Natural killer cell (primary cell): ENCODE data around the gene SURF1. TPM values are rescaled to one million over a fixed set of nuclear protein-coding genes. Genes with fewer than 3 reads are reported as not detected.
A peak's percentile ranks its signal among the peaks of the same experiment; 100 is the strongest.
"Not testable (repeated sequence)": the region's sequence is repeated elsewhere in the genome, so short reads cannot be mapped to it uniquely, and the experiment has no call there.

Experiments used
- ATAC-seq, 3 donors: fragments of 150-1000 bp in 2 of 3; fragments of 200-7000 bp in 1 of 3; cut with Tn5 transposase; 1 replicate in 1 of 3; 2 replicates in 2 of 3; pipeline ENCODE4 v1.10.0; 2021; ENCODE audit warnings: mild to moderate bottlenecking in 2 of 3, moderate library complexity in 2 of 3
- DNase-seq, 2 donors: peaks; one replicate each; pipeline versions ENCODE4 v3.0.0 to v3.0.0-alpha.2; 2013 to 2021; ENCODE audit warnings: mixed read lengths in 1 of 2
- H3K27ac ChIP-seq: one replicate; pipeline ENCODE4 v1.5.1; 2013; ENCODE audit warnings: mild to moderate bottlenecking, low read length
- H3K27me3 ChIP-seq: one replicate; pipeline ENCODE4 v1.6.1; 2013; ENCODE audit warnings: low read length; ENCODE audit not compliant: control insufficient read depth, insufficient read depth
- H3K36me3 ChIP-seq: one replicate; pipeline ENCODE4 v1.6.1; 2013; ENCODE audit warnings: low read length; ENCODE audit not compliant: control insufficient read depth, insufficient read depth
- H3K4me1 ChIP-seq: one replicate; pipeline ENCODE4 v1.6.1; 2013; ENCODE audit warnings: low read length; ENCODE audit not compliant: control insufficient read depth, insufficient read depth
- H3K4me3 ChIP-seq: one replicate; pipeline ENCODE4 v1.5.1; 2013; ENCODE audit warnings: low read length
- H3K9me3 ChIP-seq: one replicate; pipeline ENCODE4 v1.6.1; 2013; ENCODE audit warnings: low read length; ENCODE audit not compliant: control insufficient read depth, insufficient read depth
- H3K27ac Mint-ChIP-seq, 2 donors: one replicate each; pipeline ENCODE4 v1.8.0; 2022; ENCODE audit warnings: mild to moderate bottlenecking in 2 of 2, mixed read lengths in 2 of 2, moderate library complexity in 1 of 2
- H3K27me3 Mint-ChIP-seq, 2 donors: one replicate each; pipeline ENCODE4 v1.8.0; 2022; ENCODE audit warnings: low read depth in 2 of 2, mixed read lengths in 2 of 2
- H3K36me3 Mint-ChIP-seq: one replicate; pipeline ENCODE4 v1.8.0; 2022; ENCODE audit warnings: mixed read lengths
- H3K4me1 Mint-ChIP-seq, 2 donors: one replicate each; pipeline ENCODE4 v1.8.0; 2022; ENCODE audit warnings: mixed read lengths in 2 of 2
- H3K4me3 Mint-ChIP-seq: one replicate; pipeline ENCODE4 v1.8.0; 2022; ENCODE audit warnings: mild to moderate bottlenecking, moderate library complexity, mixed read lengths
- H3K9me3 Mint-ChIP-seq, 2 donors: one replicate each; pipeline ENCODE4 v1.8.0; 2022; ENCODE audit warnings: mixed read lengths in 2 of 2
- CTCF ChIP-seq: fragments of 200-600 bp; IDR thresholded peaks from one replicate; pipeline ENCODE4 v1.8.0; 2022; ENCODE audit warnings: antibody characterized with exemption
- WGBS: methylation state at CpG from one replicate; pipeline ENCODE4 v1.1.7; 2013; ENCODE audit warnings: missing lambda C conversion rate; ENCODE audit not compliant: insufficient coverage; 5-methylcytosine and 5-hydroxymethylcytosine counted together
- intact Hi-C: fragments of 100-400 bp; cut with micrococcal nuclease; formaldehyde crosslinking; loops from one replicate; pipeline ENCODE4 v1.14.2; 2022
- total RNA-seq, 4 donors: library from RNA; stranded (reverse); fragments of 120-200 nt in 1 of 4; gene quantifications; one replicate each; pipeline versions ENCODE4 v1.2.3 to v1.2.4, GENCODE V29; 2013 to 2022

Gene SURF1
- total RNA-seq, 3 donors from 2014 or later (not counting 1 experiment from before 2014, with no cell fraction given): 35.6 to 44.4 (median 37.2) TPM

DNA sequence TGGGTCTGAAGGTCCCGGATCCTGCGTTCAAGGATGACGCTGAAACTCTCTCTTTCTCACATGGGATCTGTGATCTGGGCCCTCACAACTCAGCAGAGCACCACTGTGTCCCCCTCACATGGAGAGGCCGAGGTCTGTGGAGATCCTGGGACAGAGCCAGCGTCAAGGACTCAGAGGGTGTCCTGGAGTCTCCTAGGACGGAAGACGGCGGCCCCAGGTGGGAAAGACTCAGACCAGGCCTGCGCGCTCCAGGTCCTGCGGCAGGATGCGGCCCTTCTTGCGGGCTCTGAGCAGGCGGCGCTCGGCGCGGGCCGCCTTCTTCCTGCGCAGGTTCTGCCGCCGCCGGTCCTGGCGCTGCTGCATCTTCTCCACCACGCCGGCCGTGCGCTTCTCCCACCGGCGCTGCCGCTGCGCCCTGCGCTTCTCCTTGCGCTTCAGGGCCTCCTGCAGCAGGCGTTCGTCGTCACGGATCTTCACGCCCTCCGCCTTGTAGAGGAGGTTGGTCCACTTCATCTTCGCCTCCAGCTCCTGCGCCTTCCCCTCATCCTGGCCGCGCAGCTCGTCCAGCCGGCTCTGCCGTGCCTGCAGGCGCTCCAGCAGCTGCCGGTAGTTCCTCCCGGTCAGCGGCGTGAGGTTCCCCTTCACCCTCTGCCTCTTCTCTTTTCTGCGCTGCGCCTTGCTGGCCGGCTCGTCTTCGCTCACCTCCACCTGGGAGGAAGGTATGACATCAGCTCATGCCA is 24.5 kb downstream of the SURF1 start:
- intact Hi-C loops: no loop called here
- DNase-seq (peak in 1 of 2 donors; percentile 11), ATAC-seq (no peak)
- Histone ChIP-seq H3K9me3 (no peaks in the 10 kb centered on the region), H3K36me3 (peaks cover 42% of the 10 kb centered on the region), H3K4me3 (no peak overlapping the region), H3K27ac (no peak overlapping the region), H3K4me1 (peaks cover 22% of the 10 kb centered on the region), H3K27me3 (no peaks in the 10 kb centered on the region)
- H3K27me3 Mint-ChIP-seq: no peaks in the 10 kb centered on the region
- no peak for TF ChIP-seq CTCF
- 98% methylated on average over 57 of the region's 57 CpGs for WGBS
- no peak overlapping the region for H3K4me3 Mint-ChIP-seq
- H3K9me3 Mint-ChIP-seq: no peaks in the 10 kb centered on the region
- peak overlapping the region in 1 of 2 donors; percentile 31 for H3K27ac Mint-ChIP-seq
- peaks cover 7% of the 10 kb centered on the region for H3K36me3 Mint-ChIP-seq
- H3K4me1 Mint-ChIP-seq: peaks cover 35 to 38% of the 10 kb centered on the region in 2 donors

- peaks cover 42% of the 10 kb centered on the region for H3K36me3 ChIP-seq
- H3K4me3 ChIP-seq: no peak overlapping the region
- peaks cover 35 to 36% of the 10 kb centered on the region in 2 donors for H3K4me1 Mint-ChIP-seq
- no peaks in the 10 kb centered on the region for H3K27me3 Mint-ChIP-seq
- ATAC-seq (no peak), DNase-seq (no peak)
- intact Hi-C loops: no loop called here
- no peaks in the 10 kb centered on the region for H3K9me3 ChIP-seq
- no peak overlapping the region for H3K27ac Mint-ChIP-seq
- no peak overlapping the region for H3K4me3 Mint-ChIP-seq
- H3K4me1 ChIP-seq: peaks cover 16% of the 10 kb centered on the region
- no peak for TF ChIP-seq CTCF
- peaks cover 7% of the 10 kb centered on the region for H3K36me3 Mint-ChIP-seq
- 93% methylated on average over 19 of the region's 19 CpGs for WGBS
- no peaks in the 10 kb centered on the region for H3K9me3 Mint-ChIP-seq
- no peak overlapping the region for H3K27ac ChIP-seq
- no peaks in the 10 kb centered on the region for H3K27me3 ChIP-seq
Observed at GRCh38 chr9:133331221-133331620, 25.1 kb downstream of the SURF1 start.

DNA sequence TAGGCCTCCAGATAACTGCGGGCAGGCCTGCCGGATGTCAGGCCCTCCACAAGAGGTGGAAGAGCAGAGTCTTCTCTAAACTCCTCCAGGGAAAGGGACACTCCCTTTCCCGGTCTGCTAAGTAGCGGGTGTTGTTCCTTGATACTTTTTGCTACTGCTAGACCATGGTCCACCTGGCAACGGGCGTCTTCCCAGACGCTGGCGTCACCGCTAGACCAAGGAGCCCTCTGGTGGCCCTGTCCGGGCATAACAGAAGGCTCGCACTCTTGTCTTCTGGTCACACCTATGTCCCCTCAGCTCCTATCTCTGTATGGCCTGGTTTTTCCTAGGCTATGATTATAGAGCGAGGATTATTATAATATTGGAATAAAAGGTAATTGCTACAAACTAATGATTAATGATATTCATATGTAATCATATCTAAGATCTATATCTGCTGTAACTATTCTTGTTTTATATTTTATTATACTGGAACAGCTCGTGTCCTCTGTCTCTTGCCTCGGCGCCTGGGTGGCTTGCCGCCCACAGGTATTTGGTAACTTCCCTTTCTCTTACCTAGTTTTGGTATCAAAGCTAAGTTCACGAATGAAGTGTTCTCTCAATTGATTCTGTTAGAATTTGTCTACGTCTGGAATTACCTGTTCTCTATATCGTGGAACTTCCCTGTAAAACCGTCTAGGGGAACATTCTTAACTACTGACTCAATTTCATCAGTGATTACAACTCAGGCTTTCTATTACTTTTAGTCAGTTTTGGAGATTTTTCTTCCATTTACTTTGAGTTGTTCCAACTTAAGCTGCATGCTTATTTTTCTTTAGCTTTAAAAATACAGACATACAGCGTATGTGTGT is 26.8 kb downstream of the SURF1 start:
- H3K4me1 ChIP-seq, H3K9me3 Mint-ChIP-seq, H3K4me3 Mint-ChIP-seq, H3K27ac Mint-ChIP-seq, H3K27me3 ChIP-seq, intact Hi-C loops, H3K27ac ChIP-seq, H3K36me3 Mint-ChIP-seq, H3K9me3 ChIP-seq, H3K27me3 Mint-ChIP-seq, H3K4me3 ChIP-seq, ATAC-seq, DNase-seq: not testable (repeated sequence)
- peaks cover 22% of the 10 kb centered on the region in 2 donors for H3K4me1 Mint-ChIP-seq
- peak; percentile 37 for TF ChIP-seq CTCF
- peaks cover 42% of the 10 kb centered on the region for H3K36me3 ChIP-seq
- 67% methylated on average over 19 of the region's 21 CpGs for WGBS
